NCI-H526 treated with DMSO at 0.1 percent for 48 hours (cell line): ENCODE measurements around the gene EFNB1.

Experiments used
- DNase-seq: peaks from one replicate; lab custom pipeline; 2025; lab: John Stamatoyannopoulos, UW

The EFNB1 gene

GRCh38 chrX:68889249-68889648 is 60.4 kb downstream of the EFNB1 start:
- no peak for DNase-seq
